GM19463 (cell line): ENCODE results near the gene ACSS3.
A peak's percentile ranks its signal among the peaks of the same experiment; 100 is the strongest.
"Not testable (repeated sequence)": the region's sequence is repeated elsewhere in the genome, so short reads cannot be mapped to it uniquely, and the experiment has no call there.

Experiments
- ATAC-seq: cut with Tn5 transposase; IDR thresholded peaks from one replicate; pipeline ENCODE4 v1.9.1; 2021; ENCODE audit warnings: mild to moderate bottlenecking, moderate library complexity; ENCODE audit not compliant: unreplicated experiment

ACSS3 gene

DNA sequence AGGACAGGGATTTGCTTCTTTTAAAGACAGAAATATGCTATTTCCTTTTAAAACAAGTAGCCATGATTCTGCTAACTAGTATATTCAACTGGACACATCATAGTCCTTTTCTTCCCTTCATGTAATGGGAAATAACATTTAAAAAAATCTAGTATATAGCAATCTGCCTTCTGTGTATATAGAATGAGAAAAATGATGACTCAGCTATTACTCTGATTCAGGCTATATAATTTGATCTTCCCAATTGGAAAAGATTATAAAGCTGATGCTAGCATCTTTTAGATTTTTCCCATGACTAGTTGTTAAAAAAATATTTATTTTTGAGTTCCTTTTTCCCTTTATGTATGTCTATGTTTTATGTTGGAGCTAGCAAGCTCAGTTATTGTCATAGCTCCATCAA is 86.9 kb downstream of the ACSS3 start:
- ATAC-seq: no peak

DNA sequence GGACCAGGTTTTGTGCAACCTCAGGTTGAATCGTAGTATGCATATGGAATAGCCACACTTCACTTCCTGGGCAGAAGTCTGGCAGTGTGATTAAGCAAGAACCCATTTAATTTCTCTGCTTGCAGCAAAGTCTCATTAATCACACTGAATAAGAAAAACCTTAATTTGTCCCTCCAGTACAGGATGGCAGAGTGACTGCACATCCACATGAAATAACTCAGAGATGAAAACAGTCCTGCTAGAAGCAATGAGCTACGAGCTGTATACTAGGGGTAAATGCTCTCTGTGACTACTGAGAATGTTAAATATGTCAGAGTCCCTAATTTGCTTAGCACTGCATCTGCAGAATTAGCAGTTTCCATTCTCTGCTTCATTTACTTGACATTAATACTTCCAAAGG is 88.9 kb downstream of the ACSS3 start:
- ATAC-seq: no peak

DNA sequence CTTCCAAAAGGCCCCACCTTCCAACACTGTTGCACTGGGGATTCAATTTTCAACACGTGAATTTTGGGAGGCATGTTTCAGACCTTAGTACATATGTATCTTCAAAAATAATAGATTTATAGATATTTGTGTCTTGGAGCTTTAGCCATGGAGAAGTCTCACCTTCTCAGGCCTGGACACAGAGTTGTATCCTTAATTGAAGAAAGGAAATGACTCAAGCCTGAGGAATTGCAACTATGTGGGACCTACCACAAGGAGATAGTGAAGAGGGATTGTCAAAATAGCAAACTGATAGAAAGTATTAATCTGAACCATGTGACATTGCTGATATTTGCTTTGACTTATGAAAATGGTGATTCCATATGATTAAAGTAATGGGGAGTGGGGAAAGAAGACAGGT is 89.8 kb downstream of the ACSS3 start:
- no peak for ATAC-seq

DNA sequence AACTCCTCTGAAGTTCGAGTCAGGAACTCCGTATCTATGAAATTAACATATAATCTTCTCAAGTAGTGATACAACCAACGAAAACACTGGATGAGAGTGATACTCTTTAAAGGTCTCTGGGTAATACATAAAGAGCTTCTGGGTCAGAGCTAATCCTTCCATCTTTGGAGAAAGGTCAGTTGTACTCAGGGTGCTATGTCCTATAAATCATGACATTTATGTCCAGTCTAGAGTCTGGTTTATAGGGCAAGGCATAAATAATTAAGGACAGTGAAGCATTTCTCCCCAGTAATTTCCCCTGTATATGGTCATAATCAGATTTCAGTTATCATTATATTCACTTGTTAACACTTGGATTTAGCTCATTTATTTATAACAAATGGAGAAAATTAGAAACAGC is 90.6 kb downstream of the ACSS3 start:
- no peak for ATAC-seq

DNA sequence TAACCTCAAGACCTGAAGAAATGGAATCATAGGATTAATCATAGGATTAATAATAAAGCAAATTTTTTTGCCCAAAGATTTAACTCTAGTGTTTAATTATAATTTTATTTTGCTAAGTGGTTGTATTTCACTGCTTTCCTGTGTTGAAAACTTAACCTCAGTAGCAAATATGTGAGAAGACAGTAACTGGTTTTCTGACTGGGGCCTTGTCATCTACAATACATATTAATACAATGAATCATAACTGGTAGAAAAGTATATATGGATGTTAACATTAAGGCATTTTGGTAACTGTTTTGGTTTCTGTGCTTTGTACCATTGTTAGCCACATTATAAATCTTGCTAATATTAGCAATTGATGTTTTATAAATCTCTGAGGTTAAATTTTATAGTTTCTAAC is 92.2 kb downstream of the ACSS3 start:
- no peak for ATAC-seq

DNA sequence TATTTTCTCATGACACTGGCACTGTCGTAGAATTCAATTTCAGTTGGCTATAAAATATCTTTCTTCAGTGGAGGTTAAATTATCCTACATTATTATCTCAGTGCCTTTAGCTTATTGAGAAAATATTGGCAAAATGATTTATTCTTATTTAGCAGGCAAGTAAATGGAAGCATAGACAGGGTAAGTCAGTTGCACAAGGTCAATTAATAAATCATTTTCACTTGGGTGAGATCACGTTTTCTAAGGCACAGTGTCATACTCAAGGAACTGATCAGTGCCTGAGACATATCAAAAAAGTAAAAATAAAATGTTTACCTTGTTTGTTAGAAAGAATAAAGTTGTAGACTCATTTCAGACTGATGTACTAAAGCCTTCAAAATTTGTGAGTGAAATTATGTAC is 95.0 kb downstream of the ACSS3 start:
- no peak for ATAC-seq

DNA sequence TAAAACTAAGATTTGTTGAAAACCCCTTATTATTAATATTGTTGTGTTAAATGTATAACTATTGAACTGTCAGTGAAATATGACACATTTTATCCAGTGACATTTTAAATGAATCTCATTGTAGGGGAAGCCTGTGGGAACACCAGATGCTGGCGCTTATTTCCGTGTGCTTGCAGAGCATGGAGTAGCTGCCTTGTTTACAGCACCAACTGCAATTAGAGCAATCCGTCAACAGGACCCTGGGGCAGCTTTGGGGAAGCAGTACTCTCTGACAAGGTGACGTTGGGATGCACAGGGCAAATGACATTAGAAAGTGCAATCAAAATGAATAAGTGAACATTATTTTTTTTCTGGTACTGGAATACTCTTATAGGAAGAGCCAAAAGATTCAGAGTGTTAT is 96.8 kb downstream of the ACSS3 start:
- ATAC-seq: no peak

DNA sequence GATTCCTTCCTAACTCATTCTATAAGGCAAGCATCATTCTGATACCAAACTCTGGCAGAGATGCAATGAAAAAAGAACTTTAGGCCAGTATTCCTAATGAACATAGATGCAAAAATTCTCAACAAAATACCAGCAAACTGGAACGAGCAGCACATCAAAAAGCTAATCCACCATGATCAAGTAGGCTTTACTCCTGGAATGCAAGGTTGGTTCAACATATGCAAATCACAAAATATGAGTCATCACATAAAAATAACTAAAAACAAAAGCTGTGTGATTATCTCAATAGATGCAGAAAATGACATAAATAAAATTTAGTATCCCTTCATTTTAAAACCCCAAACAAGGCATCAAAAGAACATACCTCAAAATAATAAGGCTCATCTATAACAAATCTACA is 98.9 kb downstream of the ACSS3 start:
- no peak for ATAC-seq

DNA sequence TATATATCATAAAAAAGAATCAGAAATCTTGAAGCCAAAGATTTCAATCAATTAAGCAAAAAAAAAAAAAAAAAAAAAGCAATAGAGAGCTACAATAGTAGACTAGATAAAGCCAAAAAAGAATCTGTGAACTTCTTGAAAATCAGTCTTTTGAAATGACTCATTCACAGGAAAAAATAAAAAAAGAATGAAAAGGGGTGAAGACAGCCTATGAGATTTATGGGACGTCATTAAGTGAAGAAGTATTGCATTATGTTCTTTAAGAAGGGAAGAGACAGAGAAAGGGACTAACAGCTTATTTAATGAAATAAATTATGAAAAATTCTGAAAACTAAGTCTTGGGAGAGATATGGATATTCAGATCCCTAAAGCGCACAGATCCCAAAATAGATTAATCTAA is 103.8 kb downstream of the ACSS3 start:
- ATAC-seq: no peak

DNA sequence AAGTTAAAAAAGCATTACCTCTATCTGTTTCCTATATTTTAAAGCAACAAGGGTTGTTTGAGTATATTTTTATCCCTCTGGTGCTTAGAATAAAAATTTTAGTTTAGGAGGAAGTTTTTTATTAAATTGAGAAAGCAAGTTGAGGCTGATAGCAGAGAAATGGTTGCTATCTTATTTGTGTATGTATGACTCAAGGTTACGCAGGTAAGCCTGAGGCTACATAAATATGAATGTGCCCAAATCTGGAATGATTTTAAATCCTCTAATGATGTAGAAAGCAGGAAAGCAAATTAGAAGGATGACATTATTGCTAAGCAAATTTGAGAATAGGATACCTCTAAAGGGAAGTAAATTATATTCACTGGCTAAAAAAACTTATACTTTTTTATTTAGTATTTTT is 109.8 kb downstream of the ACSS3 start:
- no peak for ATAC-seq

DNA sequence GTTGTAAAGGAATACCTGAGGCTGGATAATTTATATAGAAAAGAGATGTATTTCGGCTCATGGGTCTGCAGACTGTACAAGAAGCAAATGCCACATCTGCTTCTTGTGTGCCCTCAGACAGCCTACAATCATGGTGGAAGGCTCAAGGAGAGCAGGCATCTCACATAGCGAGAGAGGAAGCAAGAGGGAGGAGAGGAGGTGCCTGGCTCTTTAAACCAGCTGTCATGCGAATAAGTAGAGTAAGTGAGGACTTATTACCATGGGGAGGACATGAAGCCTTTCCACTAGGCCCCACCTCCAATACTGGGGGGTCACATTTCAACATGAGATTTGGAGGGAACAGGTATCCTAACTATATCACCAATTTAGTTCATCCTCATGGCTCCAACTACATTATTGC is 118.7 kb downstream of the ACSS3 start:
- no peak for ATAC-seq

DNA sequence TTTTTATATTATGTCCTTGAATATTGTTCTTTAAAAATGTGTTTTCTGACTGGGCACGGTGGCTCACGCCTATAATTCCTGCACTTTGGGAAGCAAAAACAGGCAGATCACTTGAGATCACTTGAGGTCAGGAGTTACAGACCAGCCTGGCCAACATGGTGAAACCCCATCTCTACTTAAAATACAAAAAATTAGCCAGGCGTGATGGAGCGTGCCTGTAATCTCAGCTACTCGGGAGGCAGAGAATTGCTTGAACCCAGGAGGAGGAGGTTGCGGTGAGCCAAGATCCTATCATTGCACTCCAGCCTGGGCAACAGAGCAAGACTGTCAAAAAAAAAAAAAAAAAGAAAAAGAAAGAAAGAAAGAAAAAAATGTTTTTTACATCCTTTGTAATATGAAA is 122.7 kb downstream of the ACSS3 start:
- ATAC-seq: peak; percentile 50

DNA sequence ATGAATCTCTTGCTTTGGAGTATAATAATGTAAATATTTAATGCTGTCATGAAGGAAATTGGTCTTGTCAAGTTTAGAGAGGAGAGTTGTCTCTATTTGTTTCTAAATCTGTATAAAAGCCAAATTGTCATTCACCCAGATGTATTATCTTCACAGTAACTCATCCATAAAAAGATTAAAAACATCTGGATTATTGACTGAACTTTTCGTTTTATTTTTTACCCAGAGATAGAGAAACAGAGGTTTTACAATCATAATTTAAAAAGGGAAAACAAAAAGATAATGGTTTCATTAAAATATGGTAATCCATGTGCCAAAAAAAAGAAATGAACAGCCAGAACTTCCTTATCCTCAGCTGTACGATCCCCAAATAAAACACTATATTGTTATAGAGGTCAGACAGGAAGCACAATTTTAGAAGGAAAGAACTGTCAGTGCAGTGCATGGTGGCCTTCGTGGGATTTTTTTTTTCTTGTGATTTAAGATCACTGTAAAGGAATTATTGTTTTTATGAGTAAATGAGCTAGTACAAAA is 125.9 kb downstream of the ACSS3 start:
- no peak for ATAC-seq

DNA sequence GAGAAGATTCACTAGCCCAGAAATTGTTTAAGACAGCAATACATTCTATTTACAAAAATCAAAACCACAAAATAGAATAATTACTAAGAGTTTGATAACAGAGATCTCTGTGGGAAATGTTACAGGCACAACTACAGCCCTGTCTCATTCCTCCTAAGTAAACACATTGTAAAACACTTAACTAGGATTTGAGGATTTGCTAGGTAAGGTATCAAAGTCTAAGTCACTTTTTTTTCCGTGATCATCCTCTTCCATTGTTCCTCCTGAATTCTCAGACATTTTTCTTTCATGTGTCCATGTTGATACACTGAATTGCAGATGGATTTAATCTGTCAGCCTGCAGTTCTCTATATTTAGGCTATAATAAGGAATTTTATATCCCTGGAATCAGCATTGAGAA is 127.5 kb downstream of the ACSS3 start:
- no peak for ATAC-seq

DNA sequence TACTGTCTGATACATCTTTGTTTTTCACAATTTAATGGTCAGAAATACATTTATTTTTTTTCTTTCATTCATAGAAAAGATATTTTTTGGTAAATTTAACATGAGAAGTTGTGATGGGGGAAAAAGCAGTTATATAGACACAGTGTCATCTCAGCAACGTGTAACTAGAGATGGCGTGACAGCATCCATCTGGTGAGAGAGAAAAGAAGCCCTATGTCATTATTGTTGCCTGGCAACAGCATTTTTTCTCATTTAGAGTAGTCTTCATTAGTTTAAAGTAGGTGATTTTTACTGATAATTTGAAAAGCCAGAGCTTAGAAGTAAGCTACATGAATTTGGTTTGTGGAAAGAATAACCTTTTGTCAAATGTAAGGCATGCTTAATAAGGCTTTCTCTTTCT is 128.6 kb downstream of the ACSS3 start:
- no peak for ATAC-seq

DNA sequence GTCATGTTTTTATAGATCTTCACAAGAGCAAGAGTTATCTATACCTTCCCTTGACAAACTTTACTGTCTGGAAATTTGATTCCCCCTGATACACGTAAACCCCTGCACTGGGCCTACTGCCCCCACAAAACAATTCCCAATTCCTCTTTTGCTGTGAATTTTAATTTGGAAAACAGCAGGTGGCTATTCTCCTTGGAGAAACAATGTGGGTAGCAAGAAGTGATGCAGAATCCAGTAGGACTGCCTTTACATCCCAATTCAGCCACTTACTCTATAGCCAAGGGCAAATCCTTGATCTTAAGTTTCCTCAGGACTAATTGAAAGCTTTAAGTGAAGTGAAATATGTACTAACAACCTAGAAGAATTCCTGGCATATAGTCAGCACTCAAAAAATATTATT is 129.3 kb downstream of the ACSS3 start:
- no peak for ATAC-seq

DNA sequence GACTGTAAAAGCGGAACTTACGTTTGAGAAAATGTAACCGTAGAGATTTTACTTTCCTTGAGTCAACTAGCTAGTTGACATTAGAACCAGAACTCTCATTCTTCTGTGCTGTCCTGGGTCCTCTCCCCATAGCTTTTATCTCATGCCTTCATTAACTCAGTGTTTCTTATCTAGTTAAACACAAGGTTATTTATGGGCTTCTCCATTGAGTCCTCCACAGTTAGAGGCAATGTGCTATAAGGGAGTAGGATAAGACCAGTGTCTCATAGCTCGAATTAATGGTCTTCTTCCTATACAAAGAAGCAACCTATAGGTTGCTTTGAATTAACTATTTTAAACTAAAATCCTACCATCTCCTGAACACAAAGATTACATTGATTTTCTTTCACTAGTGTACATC is 129.8 kb downstream of the ACSS3 start:
- no peak for ATAC-seq

DNA sequence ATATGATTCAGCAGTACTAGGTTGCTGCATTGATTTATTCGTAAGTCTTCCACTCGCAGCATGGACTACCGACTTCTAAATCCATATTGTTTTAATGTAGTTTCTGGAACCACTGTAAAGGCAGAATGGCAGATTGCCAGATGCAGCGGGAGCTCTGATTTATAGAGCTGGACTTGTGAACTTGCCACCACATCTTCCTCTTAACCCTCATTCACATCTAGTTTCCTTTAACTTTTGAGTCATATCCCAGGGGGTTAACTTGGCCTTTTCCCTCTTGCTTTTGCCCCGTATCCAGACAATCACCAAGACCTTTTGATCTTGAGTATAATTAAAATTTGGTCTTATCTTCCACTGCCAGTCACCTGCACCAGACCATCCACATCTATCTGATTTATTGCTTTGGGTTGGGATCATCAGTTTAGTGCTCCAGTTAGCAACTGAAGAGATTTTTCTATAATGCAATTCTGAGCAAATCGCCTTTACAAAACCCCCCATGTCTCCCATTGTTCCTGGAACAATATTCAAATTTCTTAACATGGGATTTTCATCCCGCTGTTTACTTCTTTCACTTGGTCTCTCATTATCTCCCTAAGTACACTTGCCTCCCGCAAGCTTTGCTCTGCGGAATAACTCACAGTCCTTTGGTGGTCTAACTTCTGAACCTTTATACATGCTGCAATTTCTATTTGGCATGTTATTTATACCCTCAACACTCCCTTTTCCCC is 130.5 kb downstream of the ACSS3 start:
- ATAC-seq: no peak

DNA sequence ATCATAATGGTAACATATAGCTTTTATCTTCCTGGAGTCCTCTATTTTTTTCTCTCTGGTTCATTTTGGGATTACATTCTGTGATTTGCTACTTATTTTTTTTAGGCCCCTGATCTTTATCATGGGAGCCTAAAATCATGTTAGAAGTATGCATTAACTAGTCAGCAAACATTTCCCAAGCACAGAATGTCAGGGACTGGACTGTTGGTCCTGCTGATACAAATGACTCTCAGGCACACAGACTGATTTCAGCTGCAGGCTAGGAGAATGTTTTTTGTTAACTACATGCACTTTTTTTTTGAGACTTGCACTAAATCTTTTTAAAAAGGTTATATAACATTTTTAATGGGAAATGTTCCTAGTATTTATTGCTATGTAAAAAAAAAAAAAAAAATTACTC is 131.1 kb downstream of the ACSS3 start:
- no peak for ATAC-seq

DNA sequence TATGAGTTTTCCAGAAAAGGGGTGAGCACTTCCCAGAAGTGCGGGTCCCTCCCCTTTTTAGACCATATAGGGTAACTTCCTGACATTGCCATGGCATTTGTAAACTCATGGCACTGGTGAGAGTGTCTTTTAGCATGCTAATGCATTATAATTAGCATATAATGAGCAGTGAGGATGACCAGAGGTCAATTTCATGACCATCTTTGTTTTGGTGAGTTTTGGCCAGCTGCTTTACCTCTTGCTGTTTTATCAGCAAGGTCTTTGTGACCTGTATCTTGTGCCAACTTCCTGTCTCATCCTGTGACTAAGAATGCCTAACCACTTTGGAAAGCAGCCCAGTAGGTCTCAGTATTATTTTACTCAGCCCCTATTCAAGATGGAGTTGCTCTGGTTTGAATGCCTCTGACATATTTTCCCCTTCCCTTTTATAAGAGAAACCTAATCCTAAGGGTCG is 131.9 kb downstream of the ACSS3 start:
- ATAC-seq: not testable (repeated sequence)

DNA sequence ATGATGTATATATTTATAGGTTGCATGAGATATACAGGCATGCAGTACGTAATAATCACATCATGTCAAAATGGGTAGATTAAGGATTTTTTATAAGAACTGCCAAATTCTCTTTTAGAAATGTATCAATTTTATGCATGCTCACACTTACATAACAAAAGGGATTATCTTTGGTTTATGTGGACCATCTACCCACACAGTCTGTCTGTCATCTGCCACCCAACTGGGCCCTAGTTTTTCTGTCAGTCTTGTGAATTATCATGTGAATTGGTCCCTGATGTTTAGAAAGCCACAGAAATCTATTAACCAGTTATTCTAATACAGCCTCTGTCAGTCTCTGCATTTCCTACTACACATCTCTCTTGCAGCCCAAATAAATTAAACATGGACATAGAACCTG is 133.4 kb downstream of the ACSS3 start:
- no peak for ATAC-seq

DNA sequence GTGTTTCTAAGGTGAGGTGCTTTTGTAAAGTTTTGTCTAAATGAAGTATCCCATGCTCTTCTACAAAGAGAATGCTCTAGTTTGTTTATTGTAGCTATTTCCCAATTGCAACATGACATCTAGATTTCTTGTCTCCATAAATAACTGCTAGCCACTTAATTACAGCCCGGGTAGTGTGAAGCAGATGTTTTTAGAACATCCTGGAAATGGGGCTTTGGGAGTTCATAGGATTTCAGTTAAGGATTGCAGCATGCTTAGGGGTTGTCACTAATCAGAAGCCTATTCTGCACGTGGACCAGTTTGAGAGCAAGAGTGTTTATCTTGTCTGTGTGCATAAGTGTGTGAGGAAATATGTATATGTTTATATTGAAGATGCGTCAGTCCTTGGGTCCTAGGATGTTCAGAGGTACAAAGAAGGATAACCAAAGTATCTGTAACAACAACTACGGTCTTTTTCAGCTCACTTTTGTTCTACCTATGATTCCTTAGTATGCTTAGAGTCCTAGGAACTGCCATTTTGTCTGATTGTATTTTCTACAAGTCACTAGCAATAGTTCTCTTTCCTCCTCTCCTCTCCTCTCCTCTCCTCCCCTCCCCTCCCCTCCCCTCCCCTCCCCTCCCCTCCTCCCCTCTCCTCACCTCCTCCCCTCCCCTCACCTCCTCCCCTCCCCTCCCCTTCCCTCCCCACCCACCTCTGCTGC is 135.3 kb downstream of the ACSS3 start:
- no peak for ATAC-seq
